Progenitor cell of endocrine pancreas (in vitro differentiated cells): ENCODE data around the gene CIAO1. TPM values are rescaled to one million over a fixed set of nuclear protein-coding genes. Genes with fewer than 3 reads are reported as not detected.

Experiments used
- DNase-seq: peaks from one replicate; pipeline ENCODE4 v3.0.0; 2021; ENCODE audit warnings: low spot score; ENCODE audit not compliant: unreplicated experiment
- H3K27ac Mint-ChIP-seq: 2 replicates; pipeline ENCODE4 v1.8.0; 2021; ENCODE audit warnings: mild to moderate bottlenecking, moderate library complexity, mixed read lengths
- H3K27me3 Mint-ChIP-seq: 2 replicates; pipeline ENCODE4 v1.8.0; 2021; ENCODE audit warnings: mixed read lengths
- H3K36me3 Mint-ChIP-seq: 2 replicates; pipeline ENCODE4 v1.8.0; 2022; ENCODE audit warnings: mixed read lengths; ENCODE audit not compliant: insufficient read depth
- H3K4me1 Mint-ChIP-seq: 2 replicates; pipeline ENCODE4 v1.8.0; 2021; ENCODE audit warnings: low read depth, mixed read lengths
- H3K4me3 Mint-ChIP-seq: 2 replicates; pipeline ENCODE4 v1.8.0; 2021; ENCODE audit warnings: low read depth, mild to moderate bottlenecking, moderate library complexity, mixed read lengths
- H3K9me3 Mint-ChIP-seq: 2 replicates; pipeline ENCODE4 v1.8.0; 2021; ENCODE audit warnings: low read depth, mixed read lengths
- CTCF ChIP-seq: fragments of 200-600 bp; sonication (generic); IDR thresholded peaks from one replicate; pipeline ENCODE4 v1.5.0; 2021; ENCODE audit warnings: antibody characterized with exemption, mild to moderate bottlenecking; ENCODE audit not compliant: unreplicated experiment
- total RNA-seq: library from RNA; stranded (reverse); gene quantifications from 2 replicates; pipeline ENCODE4 v1.2.1, GENCODE V29; 2021

The CIAO1 gene
- total RNA-seq, 1 donor from 2014 or later: 77.1 TPM

GRCh38 chr2:96245609-96246390, 20.2 kb upstream of the CIAO1 start:
- TF ChIP-seq CTCF: no peak
- no peak for DNase-seq
- Mint-ChIP-seq H3K27ac (no peak overlapping the region), H3K4me1 (peaks cover 5% of the 10 kb centered on the region), H3K4me3 (no peak overlapping the region), H3K9me3 (no peaks in the 10 kb centered on the region), H3K36me3 (peaks cover 2% of the 10 kb centered on the region), H3K27me3 (no peaks in the 10 kb centered on the region)

GRCh38 chr2:96247009-96247408, 19.0 kb upstream of the CIAO1 start:
- Mint-ChIP-seq H3K9me3 (no peaks in the 10 kb centered on the region), H3K27ac (no peak overlapping the region), H3K4me3 (no peak overlapping the region), H3K27me3 (no peaks in the 10 kb centered on the region), H3K36me3 (peaks cover 4% of the 10 kb centered on the region), H3K4me1 (peaks cover 7% of the 10 kb centered on the region)
- no peak for DNase-seq
- TF ChIP-seq CTCF: no peak

- no peak overlapping the region for H3K4me3 Mint-ChIP-seq
- peaks cover 8% of the 10 kb centered on the region for H3K36me3 Mint-ChIP-seq
- DNase-seq: no peak
- H3K27me3 Mint-ChIP-seq: no peaks in the 10 kb centered on the region
- TF ChIP-seq CTCF: no peak
- H3K27ac Mint-ChIP-seq: no peak overlapping the region
- peaks cover 8% of the 10 kb centered on the region for H3K4me1 Mint-ChIP-seq
- no peaks in the 10 kb centered on the region for H3K9me3 Mint-ChIP-seq
Measured at GRCh38 chr2:96247896-96248295, 18.1 kb upstream of the CIAO1 start.

- no peak overlapping the region for H3K27ac Mint-ChIP-seq
- H3K4me1 Mint-ChIP-seq: peaks cover 8% of the 10 kb centered on the region
- TF ChIP-seq CTCF: no peak
Measured at GRCh38 chr2:96248624-96249023, 17.4 kb upstream of the CIAO1 start.

GRCh38 chr2:96249654-96250053, 16.4 kb upstream of the CIAO1 start:
- Mint-ChIP-seq H3K9me3 (no peaks in the 10 kb centered on the region), H3K4me1 (peaks cover 8% of the 10 kb centered on the region), H3K4me3 (no peak overlapping the region), H3K36me3 (peaks cover 14% of the 10 kb centered on the region), H3K27ac (no peak overlapping the region), H3K27me3 (no peaks in the 10 kb centered on the region)
- no peak for DNase-seq
- no peak for TF ChIP-seq CTCF

More at GRCh38 chr2:96248624-96249023, 17.4 kb upstream of the CIAO1 start:
- Mint-ChIP-seq H3K36me3 (peaks cover 11% of the 10 kb centered on the region), H3K4me3 (no peak overlapping the region), H3K9me3 (no peaks in the 10 kb centered on the region), H3K27me3 (no peaks in the 10 kb centered on the region)
- no peak for DNase-seq
